Testis (tissue), 2 donors: ENCODE data around the gene PSMC3.

Experiments
- POLR2A ChIP-seq: fragments of 450-650 bp; IDR thresholded peaks from one replicate; pipeline ENCODE4 v1.6.1; 2017; ENCODE audit warnings: antibody characterized with exemption, mild to moderate bottlenecking, moderate library complexity
- TF ChIP-seq, protein P1 (sequence below), 3 experiments: fragments of 450-650 bp in 2 of 3; fragments of 200-600 bp in 1 of 3; sonication (generic) in 1 of 3; IDR thresholded peaks; one replicate each; pipeline ENCODE4 v1.5.1; 2016 to 2019; ENCODE audit warnings: antibody characterized with exemption in 3 of 3, mild to moderate bottlenecking in 2 of 3, moderate library complexity in 1 of 3

DNA sequence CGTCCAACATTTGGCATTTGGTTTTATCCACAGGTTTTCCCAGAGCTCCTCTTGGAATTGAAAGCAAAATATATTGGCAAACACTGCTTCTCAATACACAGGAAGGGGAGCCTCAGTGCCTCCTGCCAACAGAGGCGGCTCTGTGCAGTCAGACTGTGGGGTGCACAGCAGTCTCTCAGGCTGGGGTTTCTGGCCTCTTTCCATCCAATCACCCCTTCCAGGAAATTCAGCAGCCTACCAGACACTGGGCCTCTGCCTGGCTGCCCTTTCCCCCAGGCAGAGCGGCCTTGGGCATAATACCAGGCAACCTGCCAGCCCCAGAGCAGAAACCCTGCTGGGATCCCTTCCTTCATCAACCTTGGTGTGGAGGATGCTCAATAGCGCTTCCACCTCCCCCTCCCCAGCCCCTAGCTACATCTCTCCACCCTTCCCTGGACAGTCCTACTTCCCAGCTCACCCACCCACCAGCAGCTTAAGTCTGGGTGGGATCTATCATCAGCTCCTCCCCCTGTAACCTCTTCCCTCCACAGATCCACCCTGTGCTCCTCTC, 40.5 kb upstream of the PSMC3 start:
- TF ChIP-seq, protein P1, sequence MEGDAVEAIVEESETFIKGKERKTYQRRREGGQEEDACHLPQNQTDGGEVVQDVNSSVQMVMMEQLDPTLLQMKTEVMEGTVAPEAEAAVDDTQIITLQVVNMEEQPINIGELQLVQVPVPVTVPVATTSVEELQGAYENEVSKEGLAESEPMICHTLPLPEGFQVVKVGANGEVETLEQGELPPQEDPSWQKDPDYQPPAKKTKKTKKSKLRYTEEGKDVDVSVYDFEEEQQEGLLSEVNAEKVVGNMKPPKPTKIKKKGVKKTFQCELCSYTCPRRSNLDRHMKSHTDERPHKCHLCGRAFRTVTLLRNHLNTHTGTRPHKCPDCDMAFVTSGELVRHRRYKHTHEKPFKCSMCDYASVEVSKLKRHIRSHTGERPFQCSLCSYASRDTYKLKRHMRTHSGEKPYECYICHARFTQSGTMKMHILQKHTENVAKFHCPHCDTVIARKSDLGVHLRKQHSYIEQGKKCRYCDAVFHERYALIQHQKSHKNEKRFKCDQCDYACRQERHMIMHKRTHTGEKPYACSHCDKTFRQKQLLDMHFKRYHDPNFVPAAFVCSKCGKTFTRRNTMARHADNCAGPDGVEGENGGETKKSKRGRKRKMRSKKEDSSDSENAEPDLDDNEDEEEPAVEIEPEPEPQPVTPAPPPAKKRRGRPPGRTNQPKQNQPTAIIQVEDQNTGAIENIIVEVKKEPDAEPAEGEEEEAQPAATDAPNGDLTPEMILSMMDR (IDR thresholded peaks at IDR 0.05): no peak
- no peak for TF ChIP-seq POLR2A
